ENCODE data around the gene KRTAP10-3. TPM values are rescaled to one million over a fixed set of nuclear protein-coding genes. Genes with fewer than 3 reads are reported as not detected.

Gene KRTAP10-3
- total and polyA plus RNA-seq, 2 donors (not counting 3 experiments of a cell fraction or from before 2014, with no cell fraction given) = not detected

DNA sequence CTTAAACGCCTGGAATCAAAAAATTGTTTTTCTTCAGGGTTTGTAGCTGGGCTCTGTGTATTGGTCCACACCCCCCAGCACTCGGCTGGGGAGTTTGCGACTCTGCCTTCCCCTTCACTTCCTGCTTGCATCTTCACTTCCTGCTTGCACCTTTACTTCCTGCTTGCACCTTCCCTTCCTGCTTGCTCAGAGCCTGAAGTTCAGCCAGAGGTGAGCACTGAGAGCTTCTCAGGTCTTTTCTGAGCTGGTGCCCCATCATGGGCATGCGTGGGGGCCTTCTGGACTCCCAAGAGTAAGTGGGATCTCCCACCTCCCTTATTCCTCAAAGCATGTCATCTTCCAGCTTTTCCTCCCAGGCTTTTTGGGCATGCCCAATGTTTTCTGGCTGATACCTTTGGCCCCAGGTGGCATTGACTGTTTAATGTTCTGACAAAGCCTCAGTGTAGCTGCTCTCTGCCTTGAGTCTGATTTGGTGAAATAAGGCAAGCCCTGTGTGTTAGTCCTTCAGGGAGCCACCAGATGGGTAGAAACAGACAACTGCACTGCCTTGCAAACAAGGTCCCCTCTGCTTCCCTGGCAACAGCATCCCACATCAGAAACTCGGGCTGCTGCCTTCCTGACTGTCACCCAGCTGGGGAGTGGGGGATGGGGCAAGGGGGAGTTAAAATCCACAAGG lies 10.8 kb downstream of the KRTAP10-3 start:
- Histone ChIP-seq H3K4me3 (replicated peaks in 1 of 3; ENCODE audit: insufficient read depth in 1 of 3, low read depth in 1 of 3, low read length in 3 of 3) (no peak overlapping the region), H3K9me1 (replicated peaks; ENCODE audit: control insufficient read depth, extremely low read depth, insufficient read depth, low read length) (no peaks in the 10 kb centered on the region), H3K4me1 (ENCODE audit: control insufficient read depth, extremely low read depth, insufficient read depth, low read length) (no peaks in the 10 kb centered on the region), H3K36me3 (ENCODE audit: control insufficient read depth in 2 of 2, extremely low read depth in 1 of 2, insufficient read depth in 2 of 2, low read length in 2 of 2) (no peaks in the 10 kb centered on the region), H3K27me3 (ENCODE audit: control insufficient read depth in 2 of 2, insufficient read depth in 2 of 2, low read length in 2 of 2) (peaks cover 3 to 17% of the 10 kb centered on the region in 2 experiments), H3K79me2 (ENCODE audit: control insufficient read depth, insufficient read depth, low read length) (no peaks in the 10 kb centered on the region), H3K27ac (ENCODE audit: insufficient read depth, low read depth, low read length) (no peak overlapping the region), H3K4me2 (ENCODE audit: insufficient read depth, low read length) (no peak overlapping the region), H2AFZ (ENCODE audit: low read depth, low read length) (no peak overlapping the region), H4K20me1 (replicated peaks; ENCODE audit: control insufficient read depth, extremely low read depth, insufficient read depth, low read length) (no peaks in the 10 kb centered on the region), H3K9ac (replicated peaks; ENCODE audit: extremely low read depth, insufficient read depth, low read length) (no peak overlapping the region), H3K9me3 (replicated peaks; ENCODE audit: control insufficient read depth, insufficient read depth, low read length) (no peaks in the 10 kb centered on the region)
- no peak for FAIRE-seq
- TF ChIP-seq EZH2 (IDR thresholded peaks at IDR 0.05; ENCODE audit: borderline replicate concordance, low read depth, low read length, severe bottlenecking) (no peak), GATA2 (IDR thresholded peaks at IDR 0.05; ENCODE audit: insufficient read depth, insufficient read length, low read depth, low read length) (no peak), POLR2A (IDR thresholded peaks at IDR 0.05; ENCODE audit: low read depth, low read length) (no peak), CTCF (IDR thresholded peaks at IDR 0.05; ENCODE audit: extremely low read depth in 1 of 2, insufficient read depth in 1 of 2, low read depth in 1 of 2, low read length in 2 of 2) (no peak), JUN (IDR thresholded peaks at IDR 0.05; ENCODE audit: borderline replicate concordance, insufficient read depth, insufficient read length, low read depth) (no peak), POLR2AphosphoS5 (IDR thresholded peaks at IDR 0.05; ENCODE audit: insufficient read depth, low read depth, low read length) (no peak), MYC (IDR thresholded peaks at IDR 0.05; ENCODE audit: low read depth, low read length) (no peak), FOS (IDR thresholded peaks at IDR 0.05; ENCODE audit: borderline replicate concordance, insufficient read depth, low read length) (no peak)
- TF ChIP-seq, protein P1, sequence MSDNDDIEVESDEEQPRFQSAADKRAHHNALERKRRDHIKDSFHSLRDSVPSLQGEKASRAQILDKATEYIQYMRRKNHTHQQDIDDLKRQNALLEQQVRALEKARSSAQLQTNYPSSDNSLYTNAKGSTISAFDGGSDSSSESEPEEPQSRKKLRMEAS (IDR thresholded peaks at IDR 0.05; ENCODE audit: insufficient read depth, insufficient read length) = no peak
- no peak for DNase-seq (ENCODE audit: low read depth, low spot score)
- BruUV-seq (replicated peaks) = no TSS peak
- ChIA-PET POLR2A (no interaction called here), CTCF (no interaction called here)
- dilution Hi-C loops (cut with MboI; ENCODE audit: extremely low pct_ligation_motif_present, low sequenced_read_pairs) (no loop called here), intact Hi-C loops (cut with micrococcal nuclease) (no loop called here)
